NCI-H226 (cell line): ENCODE measurements around the gene RNF149.
"Not testable (repeated sequence)": the region's sequence is repeated elsewhere in the genome, so short reads cannot be mapped to it uniquely, and the experiment has no call there.

ENCODE experiments used
- DNase-seq: peaks from one replicate; pipeline ENCODE4 v3.0.0-alpha.2; 2015

Gene RNF149

GRCh38 chr2:101253013-101253702 lies 55.3 kb downstream of the RNF149 start:
- peak; percentile 31 for DNase-seq

GRCh38 chr2:101252408-101253012 lies 56.0 kb downstream of the RNF149 start, which contains the start of gene CNOT11:
Gene CNOT11 (plus strand): TSS chr2:101252886. CDS start chr2:101252965, 79 bp downstream.
- peak; percentile 98 for DNase-seq

GRCh38 chr2:101251844-101252407 lies 56.6 kb downstream of the RNF149 start:
- no peak for DNase-seq

GRCh38 chr2:101251246-101251781 lies 57.2 kb downstream of the RNF149 start:
- DNase-seq: not testable (repeated sequence)

- no peak for DNase-seq
Observed at GRCh38 chr2:101249826-101250225, 58.7 kb downstream of the RNF149 start.

- DNase-seq: not testable (repeated sequence)
Observed at GRCh38 chr2:101248756-101249155, 59.7 kb downstream of the RNF149 start.

- not testable (repeated sequence) for DNase-seq
Observed at GRCh38 chr2:101245468-101245867, 63.0 kb downstream of the RNF149 start.

- DNase-seq: not testable (repeated sequence)
Observed at GRCh38 chr2:101244899-101245298, 63.6 kb downstream of the RNF149 start.

- DNase-seq: not testable (repeated sequence)
Observed at GRCh38 chr2:101244373-101244772, 64.1 kb downstream of the RNF149 start.

GRCh38 chr2:101241158-101241557 lies 67.3 kb downstream of the RNF149 start:
- no peak for DNase-seq

- DNase-seq: not testable (repeated sequence)
Observed at GRCh38 chr2:101240694-101241093, 67.8 kb downstream of the RNF149 start.

- not testable (repeated sequence) for DNase-seq
Observed at GRCh38 chr2:101239760-101240118, 68.8 kb downstream of the RNF149 start.

- no peak for DNase-seq
Observed at GRCh38 chr2:101238930-101239759, 69.4 kb downstream of the RNF149 start.

GRCh38 chr2:101237944-101238343 lies 70.6 kb downstream of the RNF149 start:
- not testable (repeated sequence) for DNase-seq

- not testable (repeated sequence) for DNase-seq
Observed at GRCh38 chr2:101235956-101236355, 72.5 kb downstream of the RNF149 start.

GRCh38 chr2:101234169-101234938 lies 74.1 kb downstream of the RNF149 start:
- DNase-seq: no peak

GRCh38 chr2:101232770-101233169 lies 75.7 kb downstream of the RNF149 start:
- DNase-seq: no peak

GRCh38 chr2:101231937-101232730 lies 76.4 kb downstream of the RNF149 start:
- no peak for DNase-seq

- DNase-seq: no peak
Observed at GRCh38 chr2:101231240-101231639, 77.3 kb downstream of the RNF149 start.

GRCh38 chr2:101230541-101231001 lies 77.9 kb downstream of the RNF149 start:
- peak; percentile 47 for DNase-seq
